ENCODE data around the gene AMN. TPM values are rescaled to one million over a fixed set of nuclear protein-coding genes. Genes with fewer than 3 reads are reported as not detected.
A peak's percentile ranks its signal among the peaks of the same experiment; 100 is the strongest.

The AMN gene
- total and polyA plus RNA-seq, 2 donors from 2014 or later: 58.0 to 121 TPM

DNA sequence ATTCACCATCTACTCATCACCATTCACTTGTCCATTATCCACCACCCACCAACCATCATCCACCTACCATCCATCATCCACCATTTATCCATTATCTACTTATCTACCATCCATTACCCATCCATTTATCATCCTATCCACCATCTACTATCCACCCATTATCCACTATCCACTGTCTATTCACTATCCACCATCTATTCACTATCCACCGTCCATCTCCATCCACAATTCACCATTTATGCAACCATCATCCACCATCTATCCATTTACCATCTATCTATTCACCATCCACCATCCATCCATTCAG is 1.5 kb upstream of the AMN start:
- TF ChIP-seq, protein P1, sequence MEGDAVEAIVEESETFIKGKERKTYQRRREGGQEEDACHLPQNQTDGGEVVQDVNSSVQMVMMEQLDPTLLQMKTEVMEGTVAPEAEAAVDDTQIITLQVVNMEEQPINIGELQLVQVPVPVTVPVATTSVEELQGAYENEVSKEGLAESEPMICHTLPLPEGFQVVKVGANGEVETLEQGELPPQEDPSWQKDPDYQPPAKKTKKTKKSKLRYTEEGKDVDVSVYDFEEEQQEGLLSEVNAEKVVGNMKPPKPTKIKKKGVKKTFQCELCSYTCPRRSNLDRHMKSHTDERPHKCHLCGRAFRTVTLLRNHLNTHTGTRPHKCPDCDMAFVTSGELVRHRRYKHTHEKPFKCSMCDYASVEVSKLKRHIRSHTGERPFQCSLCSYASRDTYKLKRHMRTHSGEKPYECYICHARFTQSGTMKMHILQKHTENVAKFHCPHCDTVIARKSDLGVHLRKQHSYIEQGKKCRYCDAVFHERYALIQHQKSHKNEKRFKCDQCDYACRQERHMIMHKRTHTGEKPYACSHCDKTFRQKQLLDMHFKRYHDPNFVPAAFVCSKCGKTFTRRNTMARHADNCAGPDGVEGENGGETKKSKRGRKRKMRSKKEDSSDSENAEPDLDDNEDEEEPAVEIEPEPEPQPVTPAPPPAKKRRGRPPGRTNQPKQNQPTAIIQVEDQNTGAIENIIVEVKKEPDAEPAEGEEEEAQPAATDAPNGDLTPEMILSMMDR (IDR thresholded peaks at IDR 0.05; ENCODE audit: borderline replicate concordance, extremely low read depth, insufficient read depth): no peak
- no peak for DNase-seq

GRCh38 chr14:102923201-102923924 is 900 bp downstream of the AMN start:
- H3K27ac ChIP-seq (ENCODE audit: low read depth in 2 of 2, low read length in 2 of 2): peak overlapping the region in 1 of 2 donors; percentile 43
- H3K9me3 ChIP-seq (ENCODE audit: control insufficient read depth in 2 of 3, insufficient read depth in 1 of 3, low read length in 3 of 3): no peaks in the 10 kb centered on the region
- H3K4me1 ChIP-seq (ENCODE audit: control insufficient read depth in 2 of 3, insufficient read depth in 2 of 3, low read depth in 1 of 3, low read length in 3 of 3): peaks cover 0 to 9% (median 0%) of the 10 kb centered on the region in 3 donors
- H3K36me3 ChIP-seq (ENCODE audit: control insufficient read depth in 2 of 3, insufficient read depth in 3 of 3, low read length in 3 of 3): no peaks in the 10 kb centered on the region
- intact Hi-C loops (cut with DNase I): no loop called here
- DNase-seq (peak in 1 of 5 donors; percentile 71), FAIRE-seq (no peak)
- peaks cover 20% of the 10 kb centered on the region for H3K27me3 ChIP-seq (ENCODE audit: control insufficient read depth, insufficient read depth, low read length)
- H3K9ac ChIP-seq (ENCODE audit: low read length in 3 of 3): peak overlapping the region in 1 of 3 donors; percentile 26
- peak overlapping the region in 2 of 3 donors; percentile 58 to 67 for H3K4me3 ChIP-seq (ENCODE audit: low read length in 3 of 3)
- TF ChIP-seq, protein P1 (IDR thresholded peaks at IDR 0.05; ENCODE audit: borderline replicate concordance, extremely low read depth, insufficient read depth): no peak

More for the DNA sequence above, 1.5 kb upstream of the AMN start:
- no peak for FAIRE-seq
- Histone ChIP-seq H3K9me3 (ENCODE audit: control insufficient read depth in 2 of 3, insufficient read depth in 1 of 3, low read length in 3 of 3) (no peaks in the 10 kb centered on the region), H3K36me3 (ENCODE audit: control insufficient read depth in 2 of 3, insufficient read depth in 3 of 3, low read length in 3 of 3) (no peaks in the 10 kb centered on the region), H3K27me3 (ENCODE audit: control insufficient read depth, insufficient read depth, low read length) (peaks cover 17% of the 10 kb centered on the region), H3K9ac (ENCODE audit: low read length in 3 of 3) (no peak overlapping the region), H3K4me1 (ENCODE audit: control insufficient read depth in 2 of 3, insufficient read depth in 2 of 3, low read depth in 1 of 3, low read length in 3 of 3) (peaks cover 0 to 9% (median 0%) of the 10 kb centered on the region in 3 donors), H3K4me3 (ENCODE audit: low read length in 3 of 3) (no peak overlapping the region), H3K27ac (ENCODE audit: low read depth in 2 of 2, low read length in 2 of 2) (no peak overlapping the region)
- intact Hi-C loops (cut with DNase I): no loop called here

DNA sequence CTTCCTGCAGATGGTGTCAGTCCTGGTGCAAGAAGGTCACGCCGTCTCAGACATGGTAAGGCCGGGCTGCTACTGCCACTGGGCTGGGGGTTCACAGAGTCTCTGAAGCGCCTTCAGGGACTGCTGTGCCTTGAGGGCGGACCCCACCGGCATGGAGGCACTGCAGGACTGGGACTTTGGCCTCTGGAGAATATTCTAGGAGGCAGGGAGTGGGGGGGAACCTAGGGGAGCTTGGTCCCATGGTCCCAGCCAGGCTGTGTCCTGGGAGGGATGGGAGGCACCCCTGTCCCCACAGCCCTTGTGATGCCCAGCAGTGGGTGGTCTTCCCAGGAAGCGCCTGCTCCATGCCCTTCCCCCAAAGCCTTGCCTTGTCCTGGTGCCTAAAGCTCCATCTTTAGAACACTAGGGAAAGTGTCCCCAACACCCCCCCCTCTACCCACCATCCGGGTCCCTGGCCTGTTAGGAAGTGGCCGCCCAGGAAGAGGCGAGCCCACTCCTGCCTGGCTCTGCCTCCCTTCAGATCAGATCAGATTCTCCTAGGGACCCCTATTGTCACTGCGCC is 1.5 kb downstream of the AMN start:
- peak overlapping the region in 2 of 3 donors; percentile 58 to 67 for H3K4me3 ChIP-seq (ENCODE audit: low read length in 3 of 3)
- DNase-seq (peak in 2 of 5 donors; percentile 23 to 70), FAIRE-seq (no peak)
- no peaks in the 10 kb centered on the region for H3K9me3 ChIP-seq (ENCODE audit: control insufficient read depth in 2 of 3, insufficient read depth in 1 of 3, low read length in 3 of 3)
- H3K4me1 ChIP-seq (ENCODE audit: control insufficient read depth in 2 of 3, insufficient read depth in 2 of 3, low read depth in 1 of 3, low read length in 3 of 3): peaks cover 0 to 14% (median 0%) of the 10 kb centered on the region in 3 donors
- H3K27ac ChIP-seq (ENCODE audit: low read depth in 2 of 2, low read length in 2 of 2): peak overlapping the region in 1 of 2 donors; percentile 43
- intact Hi-C loops (cut with DNase I): no loop called here
- H3K27me3 ChIP-seq (ENCODE audit: control insufficient read depth, insufficient read depth, low read length): peaks cover 20% of the 10 kb centered on the region
- TF ChIP-seq, protein P1 (IDR thresholded peaks at IDR 0.05; ENCODE audit: borderline replicate concordance, extremely low read depth, insufficient read depth): no peak
- no peaks in the 10 kb centered on the region for H3K36me3 ChIP-seq (ENCODE audit: control insufficient read depth in 2 of 3, insufficient read depth in 3 of 3, low read length in 3 of 3)
- peak overlapping the region in 1 of 3 donors; percentile 26 for H3K9ac ChIP-seq (ENCODE audit: low read length in 3 of 3)

All from kidney (tissue), 14 donors.